ENCODE measurements around the gene SARS1. TPM values are rescaled to one million over a fixed set of nuclear protein-coding genes. Genes with fewer than 3 reads are reported as not detected.

Gene SARS1
- total and polyA plus RNA-seq, 2 of the 13 experiments (the other 11 are each of a cell fraction or from before 2014, with no cell fraction given): 103 to 134 TPM

DNA sequence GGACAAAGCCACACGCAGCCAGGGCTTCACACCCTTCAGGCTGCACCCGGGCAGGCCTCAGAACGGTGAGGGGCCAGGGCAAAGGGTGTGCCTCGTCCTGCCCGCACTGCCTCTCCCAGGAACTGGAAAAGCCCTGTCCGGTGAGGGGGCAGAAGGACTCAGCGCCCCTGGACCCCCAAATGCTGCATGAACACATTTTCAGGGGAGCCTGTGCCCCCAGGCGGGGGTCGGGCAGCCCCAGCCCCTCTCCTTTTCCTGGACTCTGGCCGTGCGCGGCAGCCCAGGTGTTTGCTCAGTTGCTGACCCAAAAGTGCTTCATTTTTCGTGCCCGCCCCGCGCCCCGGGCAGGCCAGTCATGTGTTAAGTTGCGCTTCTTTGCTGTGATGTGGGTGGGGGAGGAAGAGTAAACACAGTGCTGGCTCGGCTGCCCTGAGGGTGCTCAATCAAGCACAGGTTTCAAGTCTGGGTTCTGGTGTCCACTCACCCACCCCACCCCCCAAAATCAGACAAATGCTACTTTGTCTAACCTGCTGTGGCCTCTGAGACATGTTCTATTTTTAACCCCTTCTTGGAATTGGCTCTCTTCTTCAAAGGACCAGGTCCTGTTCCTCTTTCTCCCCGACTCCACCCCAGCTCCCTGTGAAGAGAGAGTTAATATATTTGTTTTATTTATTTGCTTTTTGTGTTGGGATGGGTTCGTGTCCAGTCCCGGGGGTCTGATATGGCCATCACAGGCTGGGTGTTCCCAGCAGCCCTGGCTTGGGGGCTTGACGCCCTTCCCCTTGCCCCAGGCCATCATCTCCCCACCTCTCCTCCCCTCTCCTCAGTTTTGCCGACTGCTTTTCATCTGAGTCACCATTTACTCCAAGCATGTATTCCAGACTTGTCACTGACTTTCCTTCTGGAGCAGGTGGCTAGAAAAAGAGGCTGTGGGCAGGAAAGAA, 61.1 kb downstream of the SARS1 start (continued):
- TF ChIP-seq MIXL1 (CRISPR knock-in tag; IDR thresholded peaks at IDR 0.05) (peak; percentile 42; the same call in 1 of the 2 replicates), KDM3A (CRISPR knock-in tag; IDR thresholded peaks at IDR 0.05; ENCODE audit: low read depth) (peak; percentile 73; the same call in 1 of the 2 replicates), PTBP1 (IDR thresholded peaks at IDR 0.05; ENCODE audit: low read depth, low read length, poor library complexity, severe bottlenecking) (no peak), KDM1A (CRISPR knock-in tag; IDR thresholded peaks at IDR 0.05) (no peak), ONECUT2 (CRISPR knock-in tag; IDR thresholded peaks at IDR 0.05) (no peak), ERF (CRISPR knock-in tag; IDR thresholded peaks at IDR 0.05) (0 out of 2 replicates have a peak, but pooled peaks have one; percentile 55), SOX6 (IDR thresholded peaks at IDR 0.05) (no peak), SOX6 (CRISPR knock-in tag; IDR thresholded peaks at IDR 0.05) (peak; percentile 77), ZNF510 (CRISPR knock-in tag; IDR thresholded peaks at IDR 0.05; ENCODE audit: low read depth) (no peak), ZFP36L1 (CRISPR knock-in tag; IDR thresholded peaks at IDR 0.05) (no peak), ZNF296 (CRISPR knock-in tag; conservative IDR thresholded peaks at IDR 0.05) (0 out of 2 replicates have a peak, but pooled peaks have one; percentile 24), ZNF850 (CRISPR knock-in tag; conservative IDR thresholded peaks at IDR 0.05) (no peak), ZFP36L2 (CRISPR knock-in tag; IDR thresholded peaks at IDR 0.05) (no peak), ZMYM4 (CRISPR knock-in tag; IDR thresholded peaks at IDR 0.05) (peak; percentile 78), FOXP1 (IDR thresholded peaks at IDR 0.05) (0 out of 2 replicates have a peak, but pooled peaks have one; percentile 31), FOXP1 (CRISPR knock-in tag; IDR thresholded peaks at IDR 0.05) (peak; percentile 75)
- TF ChIP-seq, protein P1, sequence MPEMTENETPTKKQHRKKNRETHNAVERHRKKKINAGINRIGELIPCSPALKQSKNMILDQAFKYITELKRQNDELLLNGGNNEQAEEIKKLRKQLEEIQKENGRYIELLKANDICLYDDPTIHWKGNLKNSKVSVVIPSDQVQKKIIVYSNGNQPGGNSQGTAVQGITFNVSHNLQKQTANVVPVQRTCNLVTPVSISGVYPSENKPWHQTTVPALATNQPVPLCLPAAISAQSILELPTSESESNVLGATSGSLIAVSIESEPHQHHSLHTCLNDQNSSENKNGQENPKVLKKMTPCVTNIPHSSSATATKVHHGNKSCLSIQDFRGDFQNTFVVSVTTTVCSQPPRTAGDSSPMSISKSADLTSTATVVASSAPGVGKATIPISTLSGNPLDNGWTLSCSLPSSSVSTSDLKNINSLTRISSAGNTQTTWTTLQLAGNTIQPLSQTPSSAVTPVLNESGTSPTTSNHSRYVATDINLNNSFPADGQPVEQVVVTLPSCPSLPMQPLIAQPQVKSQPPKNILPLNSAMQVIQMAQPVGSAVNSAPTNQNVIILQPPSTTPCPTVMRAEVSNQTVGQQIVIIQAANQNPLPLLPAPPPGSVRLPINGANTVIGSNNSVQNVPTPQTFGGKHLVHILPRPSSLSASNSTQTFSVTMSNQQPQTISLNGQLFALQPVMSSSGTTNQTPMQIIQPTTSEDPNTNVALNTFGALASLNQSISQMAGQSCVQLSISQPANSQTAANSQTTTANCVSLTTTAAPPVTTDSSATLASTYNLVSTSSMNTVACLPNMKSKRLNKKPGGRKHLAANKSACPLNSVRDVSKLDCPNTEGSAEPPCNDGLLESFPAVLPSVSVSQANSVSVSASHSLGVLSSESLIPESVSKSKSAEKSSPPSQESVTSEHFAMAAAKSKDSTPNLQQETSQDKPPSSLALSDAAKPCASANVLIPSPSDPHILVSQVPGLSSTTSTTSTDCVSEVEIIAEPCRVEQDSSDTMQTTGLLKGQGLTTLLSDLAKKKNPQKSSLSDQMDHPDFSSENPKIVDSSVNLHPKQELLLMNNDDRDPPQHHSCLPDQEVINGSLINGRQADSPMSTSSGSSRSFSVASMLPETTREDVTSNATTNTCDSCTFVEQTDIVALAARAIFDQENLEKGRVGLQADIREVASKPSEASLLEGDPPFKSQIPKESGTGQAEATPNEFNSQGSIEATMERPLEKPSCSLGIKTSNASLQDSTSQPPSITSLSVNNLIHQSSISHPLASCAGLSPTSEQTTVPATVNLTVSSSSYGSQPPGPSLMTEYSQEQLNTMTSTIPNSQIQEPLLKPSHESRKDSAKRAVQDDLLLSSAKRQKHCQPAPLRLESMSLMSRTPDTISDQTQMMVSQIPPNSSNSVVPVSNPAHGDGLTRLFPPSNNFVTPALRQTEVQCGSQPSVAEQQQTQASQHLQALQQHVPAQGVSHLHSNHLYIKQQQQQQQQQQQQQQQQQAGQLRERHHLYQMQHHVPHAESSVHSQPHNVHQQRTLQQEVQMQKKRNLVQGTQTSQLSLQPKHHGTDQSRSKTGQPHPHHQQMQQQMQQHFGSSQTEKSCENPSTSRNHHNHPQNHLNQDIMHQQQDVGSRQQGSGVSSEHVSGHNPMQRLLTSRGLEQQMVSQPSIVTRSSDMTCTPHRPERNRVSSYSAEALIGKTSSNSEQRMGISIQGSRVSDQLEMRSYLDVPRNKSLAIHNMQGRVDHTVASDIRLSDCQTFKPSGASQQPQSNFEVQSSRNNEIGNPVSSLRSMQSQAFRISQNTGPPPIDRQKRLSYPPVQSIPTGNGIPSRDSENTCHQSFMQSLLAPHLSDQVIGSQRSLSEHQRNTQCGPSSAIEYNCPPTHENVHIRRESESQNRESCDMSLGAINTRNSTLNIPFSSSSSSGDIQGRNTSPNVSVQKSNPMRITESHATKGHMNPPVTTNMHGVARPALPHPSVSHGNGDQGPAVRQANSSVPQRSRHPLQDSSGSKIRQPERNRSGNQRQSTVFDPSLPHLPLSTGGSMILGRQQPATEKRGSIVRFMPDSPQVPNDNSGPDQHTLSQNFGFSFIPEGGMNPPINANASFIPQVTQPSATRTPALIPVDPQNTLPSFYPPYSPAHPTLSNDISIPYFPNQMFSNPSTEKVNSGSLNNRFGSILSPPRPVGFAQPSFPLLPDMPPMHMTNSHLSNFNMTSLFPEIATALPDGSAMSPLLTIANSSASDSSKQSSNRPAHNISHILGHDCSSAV (CRISPR knock-in tag; IDR thresholded peaks at IDR 0.05; ENCODE audit: borderline replicate concordance): no peak
- TF ChIP-seq, protein P2, sequence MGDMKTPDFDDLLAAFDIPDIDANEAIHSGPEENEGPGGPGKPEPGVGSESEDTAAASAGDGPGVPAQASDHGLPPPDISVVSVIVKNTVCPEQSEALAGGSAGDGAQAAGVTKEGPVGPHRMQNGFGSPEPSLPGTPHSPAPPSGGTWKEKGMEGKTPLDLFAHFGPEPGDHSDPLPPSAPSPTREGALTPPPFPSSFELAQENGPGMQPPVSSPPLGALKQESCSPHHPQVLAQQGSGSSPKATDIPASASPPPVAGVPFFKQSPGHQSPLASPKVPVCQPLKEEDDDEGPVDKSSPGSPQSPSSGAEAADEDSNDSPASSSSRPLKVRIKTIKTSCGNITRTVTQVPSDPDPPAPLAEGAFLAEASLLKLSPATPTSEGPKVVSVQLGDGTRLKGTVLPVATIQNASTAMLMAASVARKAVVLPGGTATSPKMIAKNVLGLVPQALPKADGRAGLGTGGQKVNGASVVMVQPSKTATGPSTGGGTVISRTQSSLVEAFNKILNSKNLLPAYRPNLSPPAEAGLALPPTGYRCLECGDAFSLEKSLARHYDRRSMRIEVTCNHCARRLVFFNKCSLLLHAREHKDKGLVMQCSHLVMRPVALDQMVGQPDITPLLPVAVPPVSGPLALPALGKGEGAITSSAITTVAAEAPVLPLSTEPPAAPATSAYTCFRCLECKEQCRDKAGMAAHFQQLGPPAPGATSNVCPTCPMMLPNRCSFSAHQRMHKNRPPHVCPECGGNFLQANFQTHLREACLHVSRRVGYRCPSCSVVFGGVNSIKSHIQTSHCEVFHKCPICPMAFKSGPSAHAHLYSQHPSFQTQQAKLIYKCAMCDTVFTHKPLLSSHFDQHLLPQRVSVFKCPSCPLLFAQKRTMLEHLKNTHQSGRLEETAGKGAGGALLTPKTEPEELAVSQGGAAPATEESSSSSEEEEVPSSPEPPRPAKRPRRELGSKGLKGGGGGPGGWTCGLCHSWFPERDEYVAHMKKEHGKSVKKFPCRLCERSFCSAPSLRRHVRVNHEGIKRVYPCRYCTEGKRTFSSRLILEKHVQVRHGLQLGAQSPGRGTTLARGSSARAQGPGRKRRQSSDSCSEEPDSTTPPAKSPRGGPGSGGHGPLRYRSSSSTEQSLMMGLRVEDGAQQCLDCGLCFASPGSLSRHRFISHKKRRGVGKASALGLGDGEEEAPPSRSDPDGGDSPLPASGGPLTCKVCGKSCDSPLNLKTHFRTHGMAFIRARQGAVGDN (CRISPR knock-in tag; IDR thresholded peaks at IDR 0.05): peak; percentile 94

All from HepG2 (cell line).